Measurements from ENCODE around the gene CCNG1.
"Not testable (repeated sequence)": the region's sequence is repeated elsewhere in the genome, so short reads cannot be mapped to it uniquely, and the experiment has no call there.

The CCNG1 gene, protein sequence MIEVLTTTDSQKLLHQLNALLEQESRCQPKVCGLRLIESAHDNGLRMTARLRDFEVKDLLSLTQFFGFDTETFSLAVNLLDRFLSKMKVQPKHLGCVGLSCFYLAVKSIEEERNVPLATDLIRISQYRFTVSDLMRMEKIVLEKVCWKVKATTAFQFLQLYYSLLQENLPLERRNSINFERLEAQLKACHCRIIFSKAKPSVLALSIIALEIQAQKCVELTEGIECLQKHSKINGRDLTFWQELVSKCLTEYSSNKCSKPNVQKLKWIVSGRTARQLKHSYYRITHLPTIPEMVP
- 128 to 194 reads per million in 2 donors for total RNA-seq

DNA sequence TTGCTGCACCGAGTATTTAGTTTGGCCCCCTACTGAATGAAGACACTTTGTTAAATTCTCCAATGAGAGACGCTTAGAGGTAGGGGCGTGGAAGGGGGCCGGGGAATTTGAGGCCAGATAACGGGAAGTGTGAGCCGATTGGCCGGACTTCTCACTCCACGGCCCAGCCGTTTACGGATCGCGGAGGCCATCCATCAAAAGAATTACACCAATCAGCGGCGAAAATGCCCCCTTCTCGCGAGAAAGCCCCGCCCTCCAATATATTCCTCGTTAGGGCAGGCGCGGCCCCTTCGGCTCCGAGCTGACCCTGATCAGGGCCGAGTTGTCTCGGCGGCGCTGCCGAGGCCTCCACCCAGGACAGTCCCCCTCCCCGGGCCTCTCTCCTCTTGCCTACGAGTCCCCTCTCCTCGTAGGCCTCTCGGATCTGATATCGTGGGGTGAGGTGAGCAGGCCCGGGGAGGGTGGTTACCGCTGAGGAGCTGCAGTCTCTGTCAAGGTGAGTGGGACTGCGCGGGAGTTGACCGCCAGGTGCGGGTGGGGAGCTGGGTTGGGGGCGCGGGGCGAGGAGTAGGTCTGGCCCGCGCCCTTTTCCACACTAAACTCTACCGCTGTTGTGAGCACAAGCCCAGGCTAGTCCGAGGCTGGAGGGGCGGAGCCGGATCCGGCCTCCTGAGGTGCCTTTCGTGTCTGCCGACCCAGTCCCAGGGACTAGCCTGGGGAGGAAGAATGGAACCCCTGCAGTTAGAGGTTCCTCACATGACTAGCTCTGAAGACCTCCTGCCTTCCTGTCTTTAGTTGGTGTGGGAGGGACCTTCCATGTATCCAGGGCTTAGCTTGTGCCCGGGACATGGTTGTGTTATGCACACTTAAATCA, at the start of gene CCNG1:
Gene CCNG1 (plus strand): TSS at position 287 of the 874 bp plus-strand sequence. CDS start 1,662 bp downstream, outside the sequence.
- peak; percentile 78 for DNase-seq

DNA sequence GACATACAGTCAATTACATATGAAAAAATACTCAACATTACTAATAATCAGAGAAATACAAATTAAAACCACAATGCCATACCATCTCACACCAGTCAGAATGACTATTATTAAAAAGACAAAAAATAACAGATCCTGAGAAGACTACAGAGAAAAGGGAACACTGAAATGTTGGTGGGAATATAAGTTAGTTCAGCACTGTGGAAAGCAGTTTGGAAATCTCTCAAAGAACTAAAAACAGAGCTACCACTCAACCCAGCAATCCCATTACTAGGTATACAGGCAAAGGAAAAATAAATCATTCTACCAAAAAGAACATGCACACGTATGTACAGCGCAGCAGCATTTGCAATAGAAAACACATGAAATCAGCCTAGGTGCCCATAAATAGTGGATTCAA, 41.6 kb upstream of the CCNG1 start:
- no peak for DNase-seq

DNA sequence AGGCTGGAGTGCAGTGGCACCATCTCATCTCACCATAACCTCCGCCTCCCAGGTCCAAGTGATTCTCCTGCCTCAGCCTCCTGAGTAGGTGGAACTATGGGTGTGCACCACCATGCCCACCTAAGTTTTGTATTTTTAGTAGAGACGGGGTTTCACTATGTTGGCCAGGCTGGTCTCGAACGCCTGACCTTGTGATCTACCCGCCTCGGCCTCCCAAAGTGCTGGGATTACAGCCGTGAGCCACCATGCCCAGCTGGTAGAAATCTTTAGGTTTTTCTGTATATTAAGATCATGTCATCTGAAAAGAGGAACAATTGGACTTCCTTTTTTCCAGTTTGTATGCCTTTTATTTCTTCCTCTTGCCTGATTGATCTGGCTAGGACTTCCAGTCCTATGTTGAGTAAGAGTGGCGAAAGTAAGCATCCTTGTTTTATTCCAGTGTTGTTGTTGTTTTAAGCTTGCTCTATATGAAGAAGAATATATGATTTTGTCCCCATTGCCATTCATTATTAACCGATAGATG, 40.5 kb upstream of the CCNG1 start:
- DNase-seq: not testable (repeated sequence)

GRCh38 chr5:163397354-163397753, 40.0 kb upstream of the CCNG1 start:
- DNase-seq: no peak

DNA sequence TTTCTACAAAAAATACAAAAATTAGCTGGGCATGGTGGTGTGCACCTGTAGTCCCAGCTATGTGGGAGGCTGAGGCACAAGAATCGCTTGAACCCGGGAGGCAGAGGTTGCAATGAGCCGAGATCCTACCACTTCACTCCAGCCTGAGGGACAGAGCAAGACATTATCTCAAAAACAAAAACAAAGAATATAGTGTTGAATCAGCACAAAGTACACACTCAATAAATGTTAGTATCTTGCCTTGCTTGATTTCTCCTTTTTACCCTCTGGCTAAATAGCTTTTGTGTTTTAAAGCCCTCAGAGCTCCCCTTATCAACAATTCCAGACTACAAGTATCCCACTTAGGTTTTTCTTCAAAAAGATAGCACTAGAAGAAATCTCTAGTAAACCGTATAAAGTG, 37.5 kb upstream of the CCNG1 start:
- no peak for DNase-seq

DNA sequence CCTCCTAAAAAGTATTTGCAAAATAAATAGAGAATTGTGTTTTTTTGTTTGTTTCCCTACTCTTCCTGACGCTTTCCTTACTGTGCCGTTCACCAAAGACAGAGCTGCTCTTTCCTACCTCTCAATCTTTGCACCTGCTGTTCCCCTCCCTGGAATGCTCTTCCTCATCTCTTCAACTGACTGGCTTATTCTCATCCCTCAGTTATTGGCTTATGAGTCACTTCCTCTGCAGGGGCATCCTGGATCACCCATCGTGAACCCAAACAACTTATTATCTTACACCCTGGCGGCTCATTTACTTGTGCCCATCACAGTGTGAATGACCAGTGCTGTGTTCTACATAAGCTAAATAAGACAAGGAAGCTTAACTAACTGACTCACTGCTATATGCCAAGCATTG, 36.1 kb upstream of the CCNG1 start:
- DNase-seq: no peak

DNA sequence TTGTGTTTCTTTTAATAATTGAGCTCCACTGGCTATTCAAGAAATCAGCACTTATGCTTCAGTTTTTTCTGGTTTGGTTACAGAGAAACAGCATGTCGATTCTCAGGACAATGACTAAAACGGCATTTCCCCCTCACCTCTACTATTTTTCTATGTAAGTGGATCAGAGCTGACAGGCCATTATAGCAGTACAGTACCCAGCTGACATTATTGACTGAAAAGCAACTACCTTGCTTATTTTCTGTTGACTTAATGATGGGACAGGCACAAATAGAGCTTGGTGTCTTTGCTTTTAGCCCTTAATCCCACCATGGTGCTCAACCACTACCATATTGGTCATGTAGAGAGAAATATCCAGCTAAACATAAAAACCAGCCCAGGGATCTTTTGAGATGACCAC, 35.4 kb upstream of the CCNG1 start:
- no peak for DNase-seq

- DNase-seq: no peak
These were observed 32.8 kb upstream of the CCNG1 start for GRCh38 chr5:163404364-163405173.

DNA sequence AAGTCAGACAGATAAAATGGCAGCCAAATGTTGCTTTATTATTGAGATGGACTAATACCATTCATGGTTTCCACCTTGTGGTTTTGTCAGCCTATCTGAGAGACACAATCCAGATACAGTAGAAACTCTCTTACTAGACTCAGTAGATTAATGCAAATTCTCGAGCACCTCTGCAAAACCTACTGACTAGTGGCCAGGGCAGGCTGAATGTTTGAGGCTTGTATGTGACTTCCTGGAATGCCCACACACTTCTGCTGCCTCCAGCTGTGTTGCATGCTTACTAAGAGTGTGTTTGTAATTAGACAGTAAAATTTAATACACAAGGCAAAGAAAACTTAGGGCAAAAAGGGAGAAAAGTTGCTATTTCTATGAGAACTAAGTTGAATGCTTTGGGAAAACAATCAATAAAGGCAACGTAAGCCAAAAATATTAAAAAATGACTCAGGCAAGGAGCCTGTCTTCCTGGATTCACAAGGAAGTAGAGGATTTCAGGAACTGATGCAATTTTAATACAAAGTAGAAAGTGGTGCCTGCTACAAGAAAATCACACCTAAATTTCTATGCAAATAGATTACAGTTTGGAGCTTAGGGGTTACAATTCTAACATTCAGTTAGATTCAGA, 30.2 kb upstream of the CCNG1 start:
- no peak for DNase-seq

GRCh38 chr5:163408311-163408923, 29.0 kb upstream of the CCNG1 start:
- DNase-seq: peak; percentile 48

DNA sequence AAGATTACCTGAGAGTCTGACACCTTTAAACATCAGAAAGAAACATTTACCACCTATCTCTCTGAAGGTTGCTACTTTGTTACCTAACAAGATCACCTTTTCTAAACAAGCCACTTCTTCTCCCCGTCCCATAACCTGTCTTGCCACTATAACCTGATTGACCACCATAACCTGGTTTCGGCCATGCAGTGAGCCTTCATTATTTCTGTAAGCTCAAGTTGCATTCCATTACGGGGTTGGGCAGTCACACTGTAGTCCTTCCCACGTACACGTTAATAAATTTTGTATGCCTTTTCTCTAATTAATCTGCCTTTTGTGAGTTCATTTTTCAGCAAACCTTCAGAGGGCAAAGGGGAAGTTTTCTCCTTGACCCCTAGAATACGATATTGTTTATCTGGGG, 28.0 kb upstream of the CCNG1 start:
- DNase-seq: no peak

- DNase-seq: no peak
These were observed 26.9 kb upstream of the CCNG1 start for GRCh38 chr5:163410505-163410904.

DNA sequence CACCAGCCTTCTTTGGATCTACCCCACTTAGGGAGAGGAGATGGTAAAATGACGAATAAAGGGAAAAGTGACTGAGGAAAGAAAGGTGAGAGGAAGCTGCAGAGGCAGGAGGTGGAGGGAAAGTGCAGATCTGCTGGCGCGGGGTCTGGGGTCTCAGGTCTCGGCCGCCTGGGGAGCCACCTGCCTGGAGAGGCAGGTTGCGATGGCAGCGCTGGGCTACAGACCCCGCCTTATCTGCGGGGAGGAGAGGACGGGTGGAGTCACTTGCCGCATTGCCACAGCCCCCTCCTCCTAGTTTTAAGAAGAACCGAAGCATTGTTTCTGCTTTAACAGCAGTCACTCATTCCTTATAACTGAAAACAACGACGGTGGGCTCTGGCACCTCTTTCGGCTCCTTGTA, 21.7 kb upstream of the CCNG1 start:
- DNase-seq: not testable (repeated sequence)

DNA sequence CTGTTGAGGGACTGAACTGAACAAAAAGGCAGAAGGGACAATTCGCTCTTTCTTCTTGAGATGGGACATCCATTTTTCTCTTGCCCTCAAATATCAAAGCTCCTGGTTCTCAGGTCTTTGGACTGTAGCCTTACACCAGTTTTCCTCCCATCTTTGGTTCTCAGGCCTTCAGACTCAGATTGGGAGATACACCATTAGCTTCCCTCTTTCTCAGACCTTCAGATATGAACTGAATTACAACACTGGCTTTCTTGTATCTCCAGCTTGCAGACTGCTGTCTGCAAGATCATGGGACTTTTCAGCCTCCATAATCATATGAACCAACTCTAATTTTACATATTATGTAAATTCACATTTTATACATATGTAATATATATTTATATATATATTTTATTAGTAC, 12.6 kb upstream of the CCNG1 start:
- DNase-seq: no peak

- not testable (repeated sequence) for DNase-seq
These were observed 11.3 kb upstream of the CCNG1 start for GRCh38 chr5:163426128-163426527.

DNA sequence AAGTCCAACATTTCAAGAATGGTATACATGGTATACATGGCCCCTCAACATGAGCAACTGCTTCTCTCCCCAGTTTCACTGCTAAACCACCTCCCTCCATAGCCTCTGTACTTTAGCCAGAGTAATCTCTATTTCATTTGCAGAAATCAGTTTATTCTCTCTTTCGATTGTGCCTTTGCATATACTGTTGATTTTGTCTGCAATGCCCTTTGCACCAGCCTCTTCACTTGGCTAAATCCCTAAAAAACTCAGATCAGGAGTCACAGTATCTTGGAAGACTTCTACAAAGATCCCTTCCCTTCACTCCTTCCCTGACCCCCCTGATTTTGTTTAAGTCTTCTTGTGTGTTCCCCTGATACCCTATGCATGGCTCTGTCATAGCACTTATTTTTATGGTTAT, 4.9 kb upstream of the CCNG1 start:
- DNase-seq: no peak

- no peak for DNase-seq
These were observed 4.1 kb upstream of the CCNG1 start for GRCh38 chr5:163433271-163433670.

DNA sequence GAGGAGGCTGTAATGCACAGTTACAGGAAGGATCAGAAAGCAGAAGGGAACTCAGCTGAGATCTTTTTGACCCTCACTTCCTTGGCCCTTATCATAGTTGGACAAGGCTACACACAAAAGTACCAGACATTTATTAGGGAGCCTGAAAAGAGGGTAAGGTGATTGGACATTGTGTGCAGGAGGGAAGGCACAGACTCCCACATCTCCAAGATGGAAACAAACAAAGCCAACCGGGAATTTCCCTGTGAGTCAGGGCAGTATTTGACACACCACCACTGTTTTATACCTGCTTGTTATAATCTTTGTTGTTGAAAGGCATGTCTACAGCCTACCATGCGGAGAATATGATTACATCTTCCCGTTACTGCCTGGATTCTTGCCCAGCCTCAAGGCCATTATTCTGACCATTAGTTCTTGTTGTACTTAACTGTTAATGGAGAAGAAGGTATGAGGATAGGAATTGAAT, 3.0 kb upstream of the CCNG1 start:
- no peak for DNase-seq

DNA sequence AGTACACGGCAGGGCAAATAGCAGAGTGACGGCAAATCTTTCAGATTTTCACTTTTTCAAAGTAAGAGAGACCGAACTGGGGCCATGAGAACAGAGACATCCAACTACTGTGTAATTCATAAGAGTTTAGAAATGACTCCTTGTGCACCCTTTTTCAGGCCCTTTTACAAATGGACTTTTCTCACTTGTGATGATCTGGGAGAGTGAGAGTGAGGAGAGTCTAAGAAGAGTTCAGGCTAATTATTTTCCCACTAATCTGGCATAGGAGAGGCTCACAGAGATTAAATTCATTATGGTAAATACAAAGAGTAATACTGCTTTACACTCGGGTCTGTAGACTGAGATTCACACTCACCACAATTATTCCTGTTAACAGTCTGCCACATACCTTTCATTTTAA, 880 bp upstream of the CCNG1 start:
- DNase-seq: no peak

DNA sequence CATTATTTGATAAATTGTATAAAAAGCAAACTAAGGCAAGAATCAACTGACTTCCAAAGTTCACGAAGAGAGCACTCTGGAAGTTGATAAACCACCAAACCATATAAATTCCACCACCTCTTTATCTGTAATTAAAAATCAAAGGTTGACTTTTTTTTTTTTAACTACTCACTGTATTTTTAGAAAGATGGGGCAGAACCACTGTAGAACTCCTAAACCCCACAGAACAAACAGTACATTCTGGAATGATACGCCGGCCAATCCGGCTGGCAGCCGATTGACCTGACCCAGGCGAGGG, 435 bp upstream of the CCNG1 start:
- no peak for DNase-seq

DNA sequence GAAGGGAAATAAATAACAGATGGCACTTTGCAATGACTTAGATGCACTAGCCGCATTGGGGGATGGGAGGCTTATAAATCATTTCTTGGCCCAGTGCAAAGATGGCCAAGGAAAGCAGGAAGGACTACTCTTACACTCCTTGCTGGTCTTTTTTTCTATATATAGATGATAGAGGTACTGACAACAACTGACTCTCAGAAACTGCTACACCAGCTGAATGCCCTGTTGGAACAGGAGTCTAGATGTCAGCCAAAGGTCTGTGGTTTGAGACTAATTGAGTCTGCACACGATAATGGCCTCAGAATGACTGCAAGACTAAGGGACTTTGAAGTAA, 1.7 kb downstream of the CCNG1 start:
- DNase-seq: no peak

DNA sequence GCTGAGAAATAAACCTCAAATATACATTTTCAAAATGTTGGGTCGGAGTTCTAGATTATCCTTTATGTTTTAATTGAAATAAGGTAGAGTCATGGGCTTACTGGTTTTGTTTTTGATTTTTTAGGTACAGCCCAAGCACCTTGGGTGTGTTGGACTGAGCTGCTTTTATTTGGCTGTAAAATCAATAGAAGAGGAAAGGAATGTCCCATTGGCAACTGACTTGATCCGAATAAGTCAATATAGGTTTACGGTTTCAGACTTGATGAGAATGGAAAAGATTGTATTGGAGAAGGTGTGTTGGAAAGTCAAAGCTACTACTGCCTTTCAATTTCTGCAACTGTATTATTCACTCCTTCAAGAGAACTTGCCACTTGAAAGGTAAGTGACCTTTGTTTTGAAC, 3.6 kb downstream of the CCNG1 start:
- no peak for DNase-seq

All from T-helper 9 cell (primary cell).